Activated CD4-positive, alpha-beta T cell treated with anti-CD3 and anti-CD28 coated beads for 36 hours (primary cell): ENCODE data around the gene DNASE1. TPM values are rescaled to one million over a fixed set of nuclear protein-coding genes. Genes with fewer than 3 reads are reported as not detected.
"Not testable (repeated sequence)": the region's sequence is repeated elsewhere in the genome, so short reads cannot be mapped to it uniquely, and the experiment has no call there.

Experiments
- ATAC-seq: fragments of 200-7000 bp; cut with Tn5 transposase; one replicate; pipeline ENCODE4 v1.10.0; 2021; ENCODE audit warnings: mild to moderate bottlenecking, moderate library complexity
- CTCF ChIA-PET: fragments of 350-600 bp; sonication (Branson Sonifier 250); formaldehyde crosslinking; loops from one replicate; lab custom pipeline; 2021; ENCODE audit warnings: antibody characterized with exemption; lab: Charles Lee
- POLR2A ChIA-PET: fragments of 350-600 bp; sonication (Branson Sonifier 250); formaldehyde crosslinking; loops from one replicate; lab custom pipeline; 2021; ENCODE audit warnings: antibody characterized with exemption, inconsistent platforms; lab: Charles Lee
- DNase-seq: peaks from one replicate; pipeline ENCODE4 v3.0.0-alpha.2; 2020
- H3K27ac Mint-ChIP-seq: one replicate; pipeline ENCODE4 v1.8.0; 2021; ENCODE audit warnings: mixed read lengths
- H3K27me3 Mint-ChIP-seq: one replicate; pipeline ENCODE4 v1.8.0; 2021; ENCODE audit warnings: mixed read lengths
- H3K36me3 Mint-ChIP-seq: one replicate; pipeline ENCODE4 v1.8.0; 2021; ENCODE audit warnings: low read depth, mixed read lengths
- H3K4me1 Mint-ChIP-seq: one replicate; pipeline ENCODE4 v1.8.0; 2021; ENCODE audit warnings: mixed read lengths
- H3K4me3 Mint-ChIP-seq: one replicate; pipeline ENCODE4 v1.8.0; 2021; ENCODE audit warnings: mild to moderate bottlenecking, moderate library complexity, mixed read lengths
- H3K9me3 Mint-ChIP-seq: one replicate; pipeline ENCODE4 v1.8.0; 2021; ENCODE audit warnings: low read depth, mixed read lengths
- intact Hi-C, 2 experiments: fragments of 100-400 bp; cut with DNase I in 1 of 2; cut with micrococcal nuclease in 1 of 2; formaldehyde crosslinking; loops; one replicate each; pipeline versions ENCODE4 v1.14.2 to v1.15.1; 2022 to 2024; cut with DNase I, micrococcal nuclease
- total RNA-seq, 2 experiments: library from RNA; stranded (reverse); gene quantifications; one replicate each; pipeline ENCODE4 v1.2.3, GENCODE V29; 2021

The DNASE1 gene
- total RNA-seq, 2 experiments from 2014 or later, result 10.1 to 11.3 TPM

GRCh38 chr16:3655030-3655395 lies 522 bp downstream of the DNASE1 start:
- ATAC-seq, result no peak
- H3K4me1 Mint-ChIP-seq, result peaks cover 4% of the 10 kb centered on the region
- no peak overlapping the region for H3K27ac Mint-ChIP-seq
- no peak for DNase-seq
- CTCF ChIA-PET, result interaction anchor here (0.5 to 1.3 kb wide), 3 partner anchors 17 to 277 kb away, joined by 3 read pairs; no protein-coding TSS in a partner anchor
- no peaks in the 10 kb centered on the region for H3K27me3 Mint-ChIP-seq
- intact Hi-C loops, result no loop called here
- no peaks in the 10 kb centered on the region for H3K9me3 Mint-ChIP-seq
- peaks cover 26% of the 10 kb centered on the region for H3K36me3 Mint-ChIP-seq
- POLR2A ChIA-PET, result no interaction called here
- H3K4me3 Mint-ChIP-seq, result no peak overlapping the region

GRCh38 chr16:3655396-3656159 lies 1.1 kb downstream of the DNASE1 start:
- ChIA-PET POLR2A (no interaction called here), CTCF (interaction anchor here (0.5 to 1.3 kb wide), 3 partner anchors 18 to 277 kb away, joined by 3 read pairs; no protein-coding TSS in a partner anchor)
- ATAC-seq, result no peak
- no peak for DNase-seq
- Mint-ChIP-seq H3K4me1 (peaks cover 4% of the 10 kb centered on the region), H3K27ac (no peak overlapping the region), H3K4me3 (no peak overlapping the region), H3K36me3 (peaks cover 30% of the 10 kb centered on the region), H3K27me3 (no peaks in the 10 kb centered on the region), H3K9me3 (no peaks in the 10 kb centered on the region)
- intact Hi-C loops, result no loop called here

- H3K27me3 Mint-ChIP-seq, POLR2A ChIA-PET, H3K4me1 Mint-ChIP-seq, DNase-seq, H3K9me3 Mint-ChIP-seq, H3K4me3 Mint-ChIP-seq, H3K27ac Mint-ChIP-seq, CTCF ChIA-PET, intact Hi-C loops, ATAC-seq: not testable (repeated sequence)
- peaks cover 34% of the 10 kb centered on the region for H3K36me3 Mint-ChIP-seq
Observed at GRCh38 chr16:3656160-3656490, 1.6 kb downstream of the DNASE1 start.

GRCh38 chr16:3656491-3657468 lies 2.3 kb downstream of the DNASE1 start:
- no peaks in the 10 kb centered on the region for H3K9me3 Mint-ChIP-seq
- peaks cover 37% of the 10 kb centered on the region for H3K36me3 Mint-ChIP-seq
- POLR2A ChIA-PET, result no interaction called here
- no peak for ATAC-seq
- DNase-seq, result peak; percentile 22
- intact Hi-C loops, result no loop called here
- H3K27ac Mint-ChIP-seq, result no peak overlapping the region
- no peaks in the 10 kb centered on the region for H3K27me3 Mint-ChIP-seq
- peaks cover 4% of the 10 kb centered on the region for H3K4me1 Mint-ChIP-seq
- CTCF ChIA-PET, result no interaction called here
- H3K4me3 Mint-ChIP-seq, result no peak overlapping the region

GRCh38 chr16:3659251-3659650 lies 4.8 kb downstream of the DNASE1 start:
- CTCF ChIA-PET, result interaction anchor here (1.2 kb wide), 1 partner anchor 31 kb away, joined by 3 read pairs; no protein-coding TSS in a partner anchor
- Mint-ChIP-seq H3K4me3 (no peak overlapping the region), H3K4me1 (peaks cover 4% of the 10 kb centered on the region), H3K9me3 (no peaks in the 10 kb centered on the region), H3K27ac (peak overlapping the region; percentile 74), H3K27me3 (no peaks in the 10 kb centered on the region), H3K36me3 (peaks cover 50% of the 10 kb centered on the region)
- DNase-seq (no peak), ATAC-seq (no peak)
- POLR2A ChIA-PET, result no interaction called here
- intact Hi-C loops, result no loop called here

- ChIA-PET CTCF (no interaction called here), POLR2A (no interaction called here)
- no peak overlapping the region for H3K4me3 Mint-ChIP-seq
- no peak overlapping the region for H3K27ac Mint-ChIP-seq
- ATAC-seq, result no peak
- peaks cover 53% of the 10 kb centered on the region for H3K36me3 Mint-ChIP-seq
- peaks cover 11% of the 10 kb centered on the region for H3K4me1 Mint-ChIP-seq
- intact Hi-C loops, result no loop called here
- no peak for DNase-seq
- no peaks in the 10 kb centered on the region for H3K9me3 Mint-ChIP-seq
- no peaks in the 10 kb centered on the region for H3K27me3 Mint-ChIP-seq
Observed at GRCh38 chr16:3661311-3661710, 6.8 kb downstream of the DNASE1 start.

- Mint-ChIP-seq H3K4me3 (no peak overlapping the region), H3K27me3 (no peaks in the 10 kb centered on the region), H3K4me1 (peaks cover 13% of the 10 kb centered on the region), H3K9me3 (no peaks in the 10 kb centered on the region), H3K27ac (no peak overlapping the region), H3K36me3 (peaks cover 52% of the 10 kb centered on the region)
- POLR2A ChIA-PET, result no interaction called here
- no peak for ATAC-seq
- CTCF ChIA-PET, result interaction anchor here (0.7 kb wide), 1 partner anchor 672 kb away, joined by 3 read pairs; no protein-coding TSS in a partner anchor
- intact Hi-C loops, result no loop called here
- no peak for DNase-seq
Observed at GRCh38 chr16:3661922-3662321, 7.4 kb downstream of the DNASE1 start.

- H3K4me3 Mint-ChIP-seq, result no peak overlapping the region
- intact Hi-C loops, result no loop called here
- ChIA-PET CTCF (interaction anchor here (0.7 to 0.9 kb wide), 2 partner anchors 29 to 671 kb away, joined by 3 read pairs; no protein-coding TSS in a partner anchor), POLR2A (no interaction called here)
- H3K27me3 Mint-ChIP-seq, result no peaks in the 10 kb centered on the region
- DNase-seq (no peak), ATAC-seq (no peak)
- H3K27ac Mint-ChIP-seq, result no peak overlapping the region
- no peaks in the 10 kb centered on the region for H3K9me3 Mint-ChIP-seq
- H3K4me1 Mint-ChIP-seq, result peaks cover 15% of the 10 kb centered on the region
- peaks cover 50% of the 10 kb centered on the region for H3K36me3 Mint-ChIP-seq
Observed at GRCh38 chr16:3662601-3663000, 8.1 kb downstream of the DNASE1 start.

GRCh38 chr16:3664187-3664896 lies 9.9 kb downstream of the DNASE1 start:
- DNase-seq (no peak), ATAC-seq (no peak)
- H3K27me3 Mint-ChIP-seq, result no peaks in the 10 kb centered on the region
- ChIA-PET CTCF (no interaction called here), POLR2A (no interaction called here)
- intact Hi-C loops, result no loop called here
- no peak overlapping the region for H3K27ac Mint-ChIP-seq
- peaks cover 50% of the 10 kb centered on the region for H3K36me3 Mint-ChIP-seq
- H3K4me3 Mint-ChIP-seq, result no peak overlapping the region
- H3K9me3 Mint-ChIP-seq, result no peaks in the 10 kb centered on the region
- H3K4me1 Mint-ChIP-seq, result peaks cover 11% of the 10 kb centered on the region

- no peaks in the 10 kb centered on the region for H3K27me3 Mint-ChIP-seq
- peak; percentile 20 for DNase-seq
- H3K36me3 Mint-ChIP-seq, result peaks cover 44% of the 10 kb centered on the region
- POLR2A ChIA-PET, result no interaction called here
- CTCF ChIA-PET, result no interaction called here
- no peaks in the 10 kb centered on the region for H3K9me3 Mint-ChIP-seq
- H3K4me1 Mint-ChIP-seq, result peaks cover 11% of the 10 kb centered on the region
- H3K4me3 Mint-ChIP-seq, result no peak overlapping the region
- peak; percentile 53 for ATAC-seq
- H3K27ac Mint-ChIP-seq, result peak overlapping the region; percentile 70
- intact Hi-C loops, result no loop called here
Observed at GRCh38 chr16:3665508-3665907, 11.0 kb downstream of the DNASE1 start.

GRCh38 chr16:3668626-3669025 lies 14.1 kb downstream of the DNASE1 start:
- ATAC-seq (no peak), DNase-seq (no peak)
- no peaks in the 10 kb centered on the region for H3K27me3 Mint-ChIP-seq
- peaks cover 11% of the 10 kb centered on the region for H3K4me1 Mint-ChIP-seq
- H3K36me3 Mint-ChIP-seq, result peaks cover 38% of the 10 kb centered on the region
- no peaks in the 10 kb centered on the region for H3K9me3 Mint-ChIP-seq
- CTCF ChIA-PET, result interaction anchor here (0.7 kb wide), 1 partner anchor 726 kb away, joined by 4 read pairs; no protein-coding TSS in a partner anchor
- POLR2A ChIA-PET, result no interaction called here
- no peak overlapping the region for H3K27ac Mint-ChIP-seq
- no peak overlapping the region for H3K4me3 Mint-ChIP-seq
- intact Hi-C loops, result no loop called here
